HFF-Myc (cell line): ENCODE data around the gene FBXO28.

Experiments used
- DNase-seq: peaks from one replicate; pipeline ENCODE4 v3.0.0-alpha.2; 2011; ENCODE audit warnings: low read depth; ENCODE audit errors: extremely low read depth
- H3K4me3 ChIP-seq: replicated peaks from 2 replicates; pipeline ENCODE4 v1.5.1; 2011; ENCODE audit warnings: low read depth, mild to moderate bottlenecking, control low read depth, low read length
- TF ChIP-seq, protein P1 (sequence below): IDR thresholded peaks from 2 replicates; pipeline ENCODE4 v1.5.1; 2012; ENCODE audit warnings: mild to moderate bottlenecking, low read depth, low read length, control low read depth; ENCODE audit errors: missing control alignments

Gene FBXO28

DNA sequence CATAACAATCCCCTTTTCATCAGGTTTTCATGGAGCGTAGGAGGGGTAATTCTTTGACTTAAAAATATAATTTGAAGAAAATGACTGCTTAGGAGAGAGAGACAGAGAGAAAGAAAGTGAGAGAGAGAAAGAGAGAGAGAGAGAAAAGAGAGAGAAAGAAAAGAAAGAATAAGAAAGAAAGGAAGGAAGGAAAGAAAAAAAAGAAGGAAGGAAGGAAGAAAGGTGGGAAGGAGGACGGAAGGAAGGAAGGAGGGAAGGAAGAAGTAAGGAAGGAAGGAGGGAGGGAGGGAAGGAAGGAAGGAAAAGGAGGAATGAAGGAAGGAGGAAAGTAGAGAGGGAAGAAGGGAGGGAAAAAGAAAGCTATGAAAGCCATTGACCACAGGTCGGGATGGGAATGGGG, 58.3 kb downstream of the FBXO28 start:
- DNase-seq, result no peak
- TF ChIP-seq, protein P1, sequence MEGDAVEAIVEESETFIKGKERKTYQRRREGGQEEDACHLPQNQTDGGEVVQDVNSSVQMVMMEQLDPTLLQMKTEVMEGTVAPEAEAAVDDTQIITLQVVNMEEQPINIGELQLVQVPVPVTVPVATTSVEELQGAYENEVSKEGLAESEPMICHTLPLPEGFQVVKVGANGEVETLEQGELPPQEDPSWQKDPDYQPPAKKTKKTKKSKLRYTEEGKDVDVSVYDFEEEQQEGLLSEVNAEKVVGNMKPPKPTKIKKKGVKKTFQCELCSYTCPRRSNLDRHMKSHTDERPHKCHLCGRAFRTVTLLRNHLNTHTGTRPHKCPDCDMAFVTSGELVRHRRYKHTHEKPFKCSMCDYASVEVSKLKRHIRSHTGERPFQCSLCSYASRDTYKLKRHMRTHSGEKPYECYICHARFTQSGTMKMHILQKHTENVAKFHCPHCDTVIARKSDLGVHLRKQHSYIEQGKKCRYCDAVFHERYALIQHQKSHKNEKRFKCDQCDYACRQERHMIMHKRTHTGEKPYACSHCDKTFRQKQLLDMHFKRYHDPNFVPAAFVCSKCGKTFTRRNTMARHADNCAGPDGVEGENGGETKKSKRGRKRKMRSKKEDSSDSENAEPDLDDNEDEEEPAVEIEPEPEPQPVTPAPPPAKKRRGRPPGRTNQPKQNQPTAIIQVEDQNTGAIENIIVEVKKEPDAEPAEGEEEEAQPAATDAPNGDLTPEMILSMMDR, result no peak

DNA sequence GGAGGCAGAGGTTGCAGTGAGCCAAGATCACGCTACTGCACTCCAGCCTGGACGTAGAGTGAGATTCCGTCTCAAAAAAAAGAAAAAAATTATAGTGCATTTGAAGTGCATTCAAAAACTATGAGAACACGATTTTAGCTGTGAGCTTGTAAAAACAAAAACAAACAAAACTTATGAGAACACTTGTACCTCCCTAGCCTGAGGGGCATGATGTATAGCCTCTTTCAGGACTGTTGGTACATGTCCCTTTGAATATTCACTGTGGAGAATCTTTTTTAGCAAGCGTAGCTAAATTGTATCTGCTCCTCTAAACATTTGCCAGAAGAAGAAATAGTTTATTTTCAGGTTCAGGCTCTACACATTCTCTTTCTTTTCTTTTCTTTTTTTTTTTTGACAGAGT, 59.6 kb downstream of the FBXO28 start:
- TF ChIP-seq, protein P1, result no peak
- no peak for DNase-seq
- H3K4me3 ChIP-seq, result no peak overlapping the region

More for the DNA sequence above, 58.3 kb downstream of the FBXO28 start:
- no peak overlapping the region for H3K4me3 ChIP-seq

DNA sequence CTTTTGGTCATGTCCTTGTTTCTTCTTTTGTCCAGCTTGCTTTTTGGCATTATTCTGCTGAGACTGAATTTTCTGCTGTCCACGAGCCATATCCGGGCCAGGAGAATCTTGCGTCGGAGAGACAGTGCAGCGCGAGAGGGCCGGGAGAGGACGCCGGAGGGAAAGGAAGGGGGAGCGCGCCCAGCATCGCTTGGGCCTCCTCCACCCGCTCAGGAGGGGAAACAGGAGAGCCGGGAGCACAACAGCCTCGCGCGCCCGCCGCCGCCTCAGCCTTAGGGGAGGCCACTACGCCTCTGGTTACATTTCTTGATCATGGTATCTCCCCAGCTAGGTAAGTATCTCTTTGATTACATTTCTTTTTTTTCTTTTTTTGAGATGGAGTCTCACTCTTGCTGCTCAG, 61.7 kb downstream of the FBXO28 start:
- no peak for DNase-seq
- TF ChIP-seq, protein P1, result no peak

DNA sequence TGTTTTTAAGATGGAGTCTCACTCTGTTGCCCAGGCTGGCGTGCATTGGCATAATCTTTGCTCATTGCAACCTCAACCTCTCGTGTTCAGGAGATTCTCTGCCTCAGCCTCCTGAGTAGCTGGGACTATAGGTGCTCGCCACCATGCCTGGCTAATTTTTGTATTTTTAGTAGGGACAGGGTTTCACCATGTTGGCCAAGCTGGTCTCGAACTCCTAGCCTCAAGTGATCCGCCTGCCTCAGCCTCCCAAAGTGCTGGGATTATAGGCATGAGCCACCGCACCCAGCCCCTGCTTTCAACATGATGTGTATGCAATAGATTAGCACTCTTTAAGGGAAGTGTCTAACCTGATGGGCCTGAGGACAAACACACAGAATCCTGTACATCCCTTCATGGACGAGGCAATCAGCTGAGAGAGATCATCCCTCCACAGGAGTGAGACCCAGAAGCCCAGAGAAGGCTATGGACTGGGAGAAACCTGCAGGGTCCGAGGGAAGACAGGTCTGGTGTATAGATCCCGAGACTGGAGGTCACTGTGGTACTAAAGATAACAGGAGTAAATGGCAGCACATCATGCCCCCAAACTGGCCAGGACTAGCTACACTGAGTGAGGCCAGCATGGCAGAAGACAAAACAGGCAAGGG, 63.6 kb downstream of the FBXO28 start:
- TF ChIP-seq, protein P1, result no peak
- no peak for DNase-seq
- H3K4me3 ChIP-seq, result no peak overlapping the region

More for the DNA sequence above, 61.7 kb downstream of the FBXO28 start:
- no peak overlapping the region for H3K4me3 ChIP-seq

DNA sequence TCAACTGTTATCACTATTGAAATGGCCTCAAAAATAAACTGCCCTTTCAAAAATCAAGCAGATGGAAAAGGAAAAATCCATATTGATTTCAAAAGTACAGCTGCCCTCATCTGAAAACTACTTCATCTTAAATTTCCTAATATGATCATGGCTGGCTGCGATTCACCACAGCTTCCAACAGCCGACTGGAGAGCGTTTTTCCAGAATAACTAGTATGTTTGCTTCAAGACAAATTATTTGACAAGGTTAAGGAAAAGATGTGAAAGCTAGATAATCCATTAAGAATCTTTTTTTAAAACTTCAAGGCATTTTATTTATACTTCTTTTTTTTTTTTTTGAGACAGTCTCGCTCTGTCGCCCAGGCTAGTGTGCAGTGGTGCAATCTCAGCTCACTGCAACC, 65.0 kb downstream of the FBXO28 start:
- DNase-seq, result no peak
- TF ChIP-seq, protein P1, result no peak
- no peak overlapping the region for H3K4me3 ChIP-seq

DNA sequence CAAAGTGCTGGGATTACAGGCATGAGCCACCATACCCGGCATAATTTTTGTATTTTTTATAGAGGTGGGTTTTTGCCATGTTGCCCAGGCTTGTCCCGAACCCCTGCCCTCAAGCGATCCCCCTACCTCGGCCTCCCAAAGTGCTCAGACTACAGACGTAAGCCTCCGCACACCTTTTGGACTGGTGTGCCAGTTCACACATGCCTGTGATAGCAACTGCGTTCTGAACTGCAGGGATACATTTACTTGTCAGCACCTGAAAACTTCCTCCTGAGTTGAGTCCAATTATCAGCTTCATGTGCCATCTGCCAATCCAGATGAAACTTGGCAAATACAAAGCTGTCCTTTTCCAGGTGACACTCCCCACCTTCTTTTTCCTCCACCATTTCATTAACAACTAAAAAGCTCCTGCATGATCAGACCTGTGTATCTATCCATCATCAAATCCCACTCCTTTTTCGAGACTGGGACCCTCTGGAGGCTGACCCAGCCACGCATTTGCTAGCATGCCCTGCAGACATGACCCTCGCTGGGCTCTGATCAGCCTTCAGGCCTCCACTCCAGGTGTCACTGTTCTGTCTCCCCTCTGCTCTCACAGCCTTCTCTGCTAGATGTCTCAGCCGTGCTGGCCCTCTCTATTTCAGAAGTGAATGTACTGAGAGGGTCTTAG, 67.0 kb downstream of the FBXO28 start:
- no peak overlapping the region for H3K4me3 ChIP-seq
- TF ChIP-seq, protein P1, result no peak
- no peak for DNase-seq
